Caco-2 (cell line): Measurements from ENCODE around the gene FUCA2. TPM values are rescaled to one million over a fixed set of nuclear protein-coding genes. Genes with fewer than 3 reads are reported as not detected.
"Not testable (repeated sequence)": the region's sequence is repeated elsewhere in the genome, so short reads cannot be mapped to it uniquely, and the experiment has no call there.

Experiments
- BruUV-seq: library from RNA; stranded (reverse); fragments of 400-500 nt; replicated peaks from 2 replicates; lab custom pipeline; 2021; lab: Mats Ljungman, UMichigan
- CTCF ChIA-PET: fragments of 300-600 bp; sonication (Branson Sonifier 250); formaldehyde crosslinking; loops from one replicate; lab custom pipeline; 2022; ENCODE audit warnings: antibody characterized with exemption; lab: Charles Lee
- POLR2A ChIA-PET: fragments of 300-600 bp; sonication (Branson Sonifier 250); formaldehyde crosslinking; loops from one replicate; lab custom pipeline; 2022; ENCODE audit warnings: antibody characterized with exemption; lab: Charles Lee
- DNase-seq, 2 experiments: peaks; one replicate each; pipeline versions ENCODE4 v3.0.0 to v3.0.0-alpha.2; 2020 to 2022
- H3K27me3 ChIP-seq: replicated peaks from 2 replicates; pipeline ENCODE4 v1.6.0; 2011; ENCODE audit warnings: low read length; ENCODE audit not compliant: control insufficient read depth, insufficient read depth
- H3K36me3 ChIP-seq: 2 replicates; pipeline ENCODE4 v1.5.1; 2011; ENCODE audit warnings: low read length; ENCODE audit not compliant: control insufficient read depth, insufficient read depth
- H3K4me1 ChIP-seq: fragments of 250-450 bp; sonication (Bioruptor Pico); 2 replicates; pipeline ENCODE4 v1.5.1; 2020; ENCODE audit warnings: mild to moderate bottlenecking
- H3K4me3 ChIP-seq: 2 replicates; pipeline ENCODE4 v1.5.1; 2011; ENCODE audit warnings: low read depth, mild to moderate bottlenecking, control low read depth, low read length
- H3K9me3 ChIP-seq: fragments of 250-450 bp; sonication (Bioruptor Pico); 2 replicates; pipeline ENCODE4 v1.5.1; 2020; ENCODE audit warnings: mild to moderate bottlenecking, moderate library complexity
- H3K27ac Mint-ChIP-seq: one replicate; pipeline ENCODE4 v1.8.0; 2022; ENCODE audit warnings: mixed read lengths; ENCODE audit not compliant: unreplicated experiment
- H3K27me3 Mint-ChIP-seq: one replicate; pipeline ENCODE4 v1.8.0; 2022; ENCODE audit warnings: mixed read lengths; ENCODE audit not compliant: insufficient read depth, unreplicated experiment
- H3K36me3 Mint-ChIP-seq: one replicate; pipeline ENCODE4 v1.8.0; 2022; ENCODE audit warnings: mild to moderate bottlenecking, mixed read lengths; ENCODE audit not compliant: insufficient read depth, unreplicated experiment
- H3K4me1 Mint-ChIP-seq: one replicate; pipeline ENCODE4 v1.8.0; 2022; ENCODE audit warnings: low read depth, mixed read lengths; ENCODE audit not compliant: unreplicated experiment
- H3K4me3 Mint-ChIP-seq: one replicate; pipeline ENCODE4 v1.8.0; 2022; ENCODE audit warnings: mild to moderate bottlenecking, moderate library complexity, mixed read lengths; ENCODE audit not compliant: unreplicated experiment
- H3K9me3 Mint-ChIP-seq: one replicate; pipeline ENCODE4 v1.8.0; 2022; ENCODE audit warnings: mixed read lengths; ENCODE audit not compliant: unreplicated experiment
- CTCF ChIP-seq, 2 experiments: fragments of 200-600 bp in 1 of 2; IDR thresholded peaks; 1 replicate in 1 of 2; 2 replicates in 1 of 2; pipeline versions ENCODE4 v1.5.1 to v1.8.0; 2011 to 2022; ENCODE audit warnings: antibody characterized with exemption in 1 of 2, control low read depth in 1 of 2, inconsistent platforms in 1 of 2, low read depth in 1 of 2, low read length in 1 of 2, mild to moderate bottlenecking in 1 of 2, moderate library complexity in 1 of 2; ENCODE audit not compliant: insufficient read depth in 1 of 2, severe bottlenecking in 1 of 2, unreplicated experiment in 1 of 2
- intact Hi-C: fragments of 100-400 bp; cut with micrococcal nuclease; formaldehyde crosslinking; loops from one replicate; pipeline ENCODE4 v1.10.0; 2022; ENCODE audit not compliant: unreplicated experiment
- total RNA-seq: library from RNA; stranded (reverse); gene quantifications from 2 replicates; pipeline ENCODE4 v1.2.3, GENCODE V29; 2022

FUCA2 gene
- total RNA-seq, 1 experiment from 2014 or later = 102 TPM

- no TSS peak for BruUV-seq
Measured at GRCh38 chr6:143449082-143449713, 62.3 kb downstream of the FUCA2 start.

GRCh38 chr6:143447865-143448264 lies 63.7 kb downstream of the FUCA2 start:
- peaks cover 11% of the 10 kb centered on the region for H3K4me1 ChIP-seq
- intact Hi-C loops, H3K9me3 ChIP-seq, CTCF ChIA-PET, DNase-seq, H3K27me3 ChIP-seq, POLR2A ChIA-PET, H3K4me1 Mint-ChIP-seq, H3K36me3 Mint-ChIP-seq, H3K27me3 Mint-ChIP-seq, BruUV-seq, H3K27ac Mint-ChIP-seq, H3K9me3 Mint-ChIP-seq, H3K36me3 ChIP-seq, H3K4me3 ChIP-seq, H3K4me3 Mint-ChIP-seq: not testable (repeated sequence)

More at GRCh38 chr6:143449082-143449713, 62.3 kb downstream of the FUCA2 start:
- ChIA-PET CTCF (no interaction called here), POLR2A (no interaction called here)
- Histone ChIP-seq H3K27me3 (no peaks in the 10 kb centered on the region), H3K9me3 (no peaks in the 10 kb centered on the region), H3K36me3 (no peaks in the 10 kb centered on the region), H3K4me3 (peak overlapping the region; percentile 69), H3K4me1 (peaks cover 11% of the 10 kb centered on the region)
- DNase-seq = no peak
- H3K4me1 Mint-ChIP-seq = peaks cover 6% of the 10 kb centered on the region
- TF ChIP-seq CTCF (IDR thresholded peaks at IDR 0.05; ENCODE audit: insufficient read depth in 1 of 2, low read depth in 1 of 2, low read length in 1 of 2, severe bottlenecking in 1 of 2, unreplicated experiment in 1 of 2) = no peak
- H3K27ac Mint-ChIP-seq = peak overlapping the region; percentile 98
- intact Hi-C loops = no loop called here
- H3K9me3 Mint-ChIP-seq = no peaks in the 10 kb centered on the region
- peaks cover 16% of the 10 kb centered on the region for H3K36me3 Mint-ChIP-seq
- no peaks in the 10 kb centered on the region for H3K27me3 Mint-ChIP-seq
- H3K4me3 Mint-ChIP-seq = peak overlapping the region; percentile 95

Other genes starting within 250 kb of the FUCA2 start
- gene ADAT2, start 61.0 kb downstream of the FUCA2 start, total RNA-seq = 12.7 and 13.9 TPM in 2 replicates
- 44.6 and 46.6 TPM in 2 replicates for gene PEX3, start 60.9 kb downstream of the FUCA2 start, total RNA-seq
- gene PHACTR2, start 166.2 kb upstream of the FUCA2 start, total RNA-seq = 80.8 and 100 TPM in 2 replicates